Trophoblast cell (in vitro differentiated cells and primary cell): Measurements from ENCODE around the gene COX20.

ENCODE experiments used
- DNase-seq, 2 donors: peaks; one replicate each; pipeline ENCODE4 v3.0.0-alpha.2; 2016
- H2AFZ ChIP-seq: 2 replicates; pipeline ENCODE4 v1.6.1; 2013; ENCODE audit warnings: low read length, moderate library complexity, mild to moderate bottlenecking; ENCODE audit not compliant: insufficient read depth, poor library complexity
- H2AK5ac ChIP-seq: 2 replicates; pipeline ENCODE4 v1.6.1; 2013; ENCODE audit warnings: mild to moderate bottlenecking, low read length
- H2BK120ac ChIP-seq: 2 replicates; pipeline ENCODE4 v1.6.1; 2013; ENCODE audit warnings: low read length, mild to moderate bottlenecking, moderate library complexity; ENCODE audit not compliant: insufficient read depth, poor library complexity
- H2BK12ac ChIP-seq: 2 replicates; pipeline ENCODE4 v1.6.1; 2013; ENCODE audit warnings: mild to moderate bottlenecking, low read length, moderate library complexity
- H2BK5ac ChIP-seq: 2 replicates; pipeline ENCODE4 v1.6.1; 2013; ENCODE audit warnings: low read length, low read depth, moderate library complexity, mild to moderate bottlenecking; ENCODE audit not compliant: poor library complexity
- H3K14ac ChIP-seq: 2 replicates; pipeline ENCODE4 v1.6.1; 2013; ENCODE audit warnings: mild to moderate bottlenecking, low read length
- H3K18ac ChIP-seq: 2 replicates; pipeline ENCODE4 v1.6.1; 2013; ENCODE audit warnings: mild to moderate bottlenecking, low read length
- H3K23ac ChIP-seq: 2 replicates; pipeline ENCODE4 v1.6.1; 2013; ENCODE audit warnings: low read length
- H3K27ac ChIP-seq: 2 replicates; pipeline ENCODE4 v1.5.1; 2013; ENCODE audit warnings: low read depth, mild to moderate bottlenecking, inconsistent platforms, low read length, moderate library complexity
- H3K27me3 ChIP-seq: 2 replicates; pipeline ENCODE4 v1.6.1; 2013; ENCODE audit warnings: inconsistent platforms, mild to moderate bottlenecking, low read length, moderate library complexity; ENCODE audit not compliant: insufficient read depth
- H3K36me3 ChIP-seq, 2 experiments: 1 replicate in 1 of 2; 2 replicates in 1 of 2; pipeline ENCODE4 v1.6.1; 2013; ENCODE audit warnings: low read length in 2 of 2, mild to moderate bottlenecking in 2 of 2, moderate library complexity in 1 of 2; ENCODE audit not compliant: insufficient read depth in 2 of 2, control insufficient read depth in 1 of 2
- H3K4ac ChIP-seq: 2 replicates; pipeline ENCODE4 v1.6.1; 2013; ENCODE audit warnings: low read depth, mild to moderate bottlenecking, low read length, moderate library complexity
- H3K4me1 ChIP-seq, 2 experiments: 1 replicate in 1 of 2; 2 replicates in 1 of 2; pipeline ENCODE4 v1.6.1; 2013; ENCODE audit warnings: low read length in 2 of 2, mild to moderate bottlenecking in 2 of 2, moderate library complexity in 1 of 2; ENCODE audit not compliant: insufficient read depth in 2 of 2, control insufficient read depth in 1 of 2
- H3K4me2 ChIP-seq: 2 replicates; pipeline ENCODE4 v1.6.1; 2013; ENCODE audit warnings: inconsistent platforms, mild to moderate bottlenecking, low read length, moderate library complexity
- H3K4me3 ChIP-seq: 2 replicates; pipeline ENCODE4 v1.5.1; 2013; ENCODE audit warnings: mild to moderate bottlenecking, low read depth, low read length, inconsistent platforms
- H3K79me1 ChIP-seq: one replicate; pipeline ENCODE4 v1.6.1; 2013; ENCODE audit warnings: low read length
- H3K79me2 ChIP-seq: 2 replicates; pipeline ENCODE4 v1.6.1; 2013; ENCODE audit warnings: low read length, mild to moderate bottlenecking; ENCODE audit not compliant: control insufficient read depth, insufficient read depth, poor library complexity
- H3K9ac ChIP-seq: 2 replicates; pipeline ENCODE4 v1.6.1; 2013; ENCODE audit warnings: mild to moderate bottlenecking, low read length
- H3K9me3 ChIP-seq: 2 replicates; pipeline ENCODE4 v1.6.1; 2013; ENCODE audit warnings: low read depth, mild to moderate bottlenecking, control low read depth, inconsistent platforms, low read length; ENCODE audit not compliant: insufficient read depth
- H4K12ac ChIP-seq: 2 replicates; pipeline ENCODE4 v1.6.1; 2013; ENCODE audit warnings: low read depth, mild to moderate bottlenecking, low read length, moderate library complexity
- H4K8ac ChIP-seq: 2 replicates; pipeline ENCODE4 v1.6.1; 2013; ENCODE audit warnings: low read depth, mild to moderate bottlenecking, low read length, moderate library complexity
- H4K91ac ChIP-seq: one replicate; pipeline ENCODE4 v1.6.1; 2013; ENCODE audit warnings: low read depth, mild to moderate bottlenecking, low read length, moderate library complexity
- WGBS: extraction: QIAGEN DNeasy Blood & Tissue Kit; methylation state at CpG from one replicate; pipeline ENCODE4 v1.1.7; 2013; ENCODE audit warnings: missing lambda C conversion rate; ENCODE audit not compliant: insufficient read length, insufficient coverage; ENCODE audit errors: extremely low coverage; 5-methylcytosine and 5-hydroxymethylcytosine counted together

Gene COX20

GRCh38 chr1:244869364-244869827, 33.9 kb downstream of the COX20 start:
- H4K8ac ChIP-seq = no peak overlapping the region
- H3K4ac ChIP-seq = no peak overlapping the region
- peak in 1 of 2 donors; percentile 66 for DNase-seq
- WGBS = no CpG with 5 or more reads among the region's 12 CpGs
- H2BK5ac ChIP-seq = no peak overlapping the region
- no peaks in the 10 kb centered on the region for H3K9me3 ChIP-seq
- H2AFZ ChIP-seq = no peak overlapping the region
- no peak overlapping the region for H4K91ac ChIP-seq
- H3K14ac ChIP-seq = no peak overlapping the region
- H3K36me3 ChIP-seq = no peaks in the 10 kb centered on the region
- H4K12ac ChIP-seq = no peak overlapping the region
- H3K9ac ChIP-seq = no peak overlapping the region
- H3K27me3 ChIP-seq = no peaks in the 10 kb centered on the region
- H3K23ac ChIP-seq = no peak overlapping the region
- no peak overlapping the region for H2AK5ac ChIP-seq
- H3K79me1 ChIP-seq = peaks cover 5% of the 10 kb centered on the region
- no peak overlapping the region for H2BK12ac ChIP-seq
- H3K79me2 ChIP-seq = no peaks in the 10 kb centered on the region
- no peak overlapping the region for H3K4me3 ChIP-seq
- H2BK120ac ChIP-seq = no peak overlapping the region
- no peak overlapping the region for H3K27ac ChIP-seq
- H3K4me1 ChIP-seq = peaks cover 0 to 4% of the 10 kb centered on the region in 2 experiments
- H3K4me2 ChIP-seq = no peak overlapping the region
- H3K18ac ChIP-seq = no peak overlapping the region

- no peak overlapping the region for H3K18ac ChIP-seq
- H3K4me1 ChIP-seq = peaks cover 0 to 3% of the 10 kb centered on the region in 2 experiments
- H3K9me3 ChIP-seq = no peaks in the 10 kb centered on the region
- no peak overlapping the region for H3K23ac ChIP-seq
- no peaks in the 10 kb centered on the region for H3K79me2 ChIP-seq
- no peaks in the 10 kb centered on the region for H3K27me3 ChIP-seq
- H4K12ac ChIP-seq = no peak overlapping the region
- WGBS = no CpG with 5 or more reads among the region's 4 CpGs
- no peak overlapping the region for H3K4ac ChIP-seq
- H2AK5ac ChIP-seq = no peak overlapping the region
- no peak overlapping the region for H2BK12ac ChIP-seq
- H4K8ac ChIP-seq = no peak overlapping the region
- no peak overlapping the region for H3K14ac ChIP-seq
- H3K79me1 ChIP-seq = peaks cover 2% of the 10 kb centered on the region
- no peaks in the 10 kb centered on the region for H3K36me3 ChIP-seq
- no peak overlapping the region for H3K27ac ChIP-seq
- H3K4me3 ChIP-seq = no peak overlapping the region
- no peak overlapping the region for H3K4me2 ChIP-seq
- no peak overlapping the region for H2BK120ac ChIP-seq
- H2BK5ac ChIP-seq = no peak overlapping the region
- no peak for DNase-seq
- H4K91ac ChIP-seq = no peak overlapping the region
- no peak overlapping the region for H3K9ac ChIP-seq
- H2AFZ ChIP-seq = no peak overlapping the region
Observed at GRCh38 chr1:244869950-244870349, 34.5 kb downstream of the COX20 start.

- Histone ChIP-seq H2AK5ac (no peak overlapping the region), H2BK12ac (no peak overlapping the region), H3K14ac (no peak overlapping the region), H3K27me3 (no peaks in the 10 kb centered on the region), H3K18ac (no peak overlapping the region), H3K9ac (no peak overlapping the region), H3K79me2 (no peaks in the 10 kb centered on the region), H3K27ac (no peak overlapping the region), H3K4me2 (no peak overlapping the region), H4K12ac (no peak overlapping the region), H2AFZ (no peak overlapping the region), H3K4ac (no peak overlapping the region), H3K79me1 (no peaks in the 10 kb centered on the region), H3K4me1 (no peaks in the 10 kb centered on the region), H4K91ac (no peak overlapping the region), H3K36me3 (no peaks in the 10 kb centered on the region), H2BK5ac (no peak overlapping the region), H3K9me3 (no peaks in the 10 kb centered on the region), H3K4me3 (no peak overlapping the region), H4K8ac (no peak overlapping the region), H2BK120ac (no peak overlapping the region), H3K23ac (no peak overlapping the region)
- DNase-seq = no peak
- no CpG with 5 or more reads among the region's 7 CpGs for WGBS
Observed at GRCh38 chr1:244874974-244875579, 39.6 kb downstream of the COX20 start.

- no peak overlapping the region for H2BK5ac ChIP-seq
- peak; percentile 33 to 44 for DNase-seq
- no peaks in the 10 kb centered on the region for H3K79me1 ChIP-seq
- H3K18ac ChIP-seq = no peak overlapping the region
- no peak overlapping the region for H3K27ac ChIP-seq
- H4K12ac ChIP-seq = no peak overlapping the region
- H2AFZ ChIP-seq = no peak overlapping the region
- no peaks in the 10 kb centered on the region for H3K79me2 ChIP-seq
- H3K4me3 ChIP-seq = no peak overlapping the region
- no peaks in the 10 kb centered on the region for H3K9me3 ChIP-seq
- no peak overlapping the region for H4K8ac ChIP-seq
- no peak overlapping the region for H2BK120ac ChIP-seq
- H3K36me3 ChIP-seq = no peaks in the 10 kb centered on the region
- no peak overlapping the region for H2BK12ac ChIP-seq
- H3K4ac ChIP-seq = no peak overlapping the region
- no peaks in the 10 kb centered on the region for H3K27me3 ChIP-seq
- no peaks in the 10 kb centered on the region for H3K4me1 ChIP-seq
- no peak overlapping the region for H4K91ac ChIP-seq
- H3K14ac ChIP-seq = no peak overlapping the region
- no peak overlapping the region for H3K23ac ChIP-seq
- no peak overlapping the region for H3K4me2 ChIP-seq
- no peak overlapping the region for H2AK5ac ChIP-seq
- no CpG with 5 or more reads among the region's 8 CpGs for WGBS
- H3K9ac ChIP-seq = no peak overlapping the region
Observed at GRCh38 chr1:244876228-244876910, 40.9 kb downstream of the COX20 start.
